A172 (cell line): ENCODE results near the gene ATP7B. TPM values are rescaled to one million over a fixed set of nuclear protein-coding genes. Genes with fewer than 3 reads are reported as not detected.
"Not testable (repeated sequence)": the region's sequence is repeated elsewhere in the genome, so short reads cannot be mapped to it uniquely, and the experiment has no call there.

Experiments used
- DNase-seq: peaks from one replicate; pipeline ENCODE4 v3.0.0-alpha.2; 2015; ENCODE audit warnings: low spot score
- total RNA-seq: library from RNA; depleted of rRNA; stranded (reverse); fragments of >200 nt; shearing (Covaris generic); gene quantifications from 2 replicates; pipeline ENCODE4 v1.2.3, GENCODE V29; 2014; rRNA removed

Gene ATP7B
- total RNA-seq: 2.0 and 2.3 TPM in 2 replicates

DNA sequence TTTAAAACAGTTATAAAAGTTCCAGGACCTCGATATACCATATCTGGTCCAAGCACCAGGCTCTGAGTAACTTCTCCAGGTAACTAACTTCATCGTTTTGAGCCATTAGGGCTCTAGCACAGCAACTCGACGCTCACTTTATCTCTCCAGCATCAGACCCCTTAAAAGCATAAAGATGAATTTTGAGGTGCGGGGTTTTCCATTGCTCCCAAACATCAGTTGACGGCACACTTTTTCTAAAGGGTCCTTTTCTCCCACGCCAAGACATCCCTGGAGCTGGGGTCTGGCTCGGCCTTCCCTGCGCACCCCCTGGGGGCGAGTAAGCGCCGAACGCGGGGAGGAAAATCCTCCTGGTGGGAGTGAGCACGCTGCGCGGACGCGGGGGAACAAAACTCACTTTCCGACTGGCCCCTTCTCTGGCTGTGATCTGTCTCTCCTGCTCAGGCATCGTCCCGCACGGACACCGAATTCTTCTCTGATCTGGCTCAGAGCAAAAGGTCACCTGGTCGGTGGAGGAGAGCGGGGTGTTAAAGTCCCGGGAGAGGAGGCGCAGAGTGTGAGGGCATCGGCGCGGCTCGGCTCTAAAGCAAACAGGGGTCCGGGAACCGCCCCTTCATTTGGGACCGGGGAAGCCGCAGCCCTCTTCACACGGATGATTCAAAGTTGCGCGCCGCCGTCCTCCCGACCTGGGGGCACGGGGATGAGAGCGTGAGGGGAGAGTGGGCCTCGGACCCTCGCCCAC is at the start of gene ATP7B:
Gene ATP7B, minus strand, starts transcription at position 561 of the 742 bp plus-strand sequence. Its CDS starts 113 bp downstream, at position 448.
- no peak for DNase-seq

GRCh38 chr13:52053460-52053859 is 42.2 kb upstream of the ATP7B start:
- no peak for DNase-seq

GRCh38 chr13:52051400-52051799 is 40.1 kb upstream of the ATP7B start:
- DNase-seq: no peak

DNA sequence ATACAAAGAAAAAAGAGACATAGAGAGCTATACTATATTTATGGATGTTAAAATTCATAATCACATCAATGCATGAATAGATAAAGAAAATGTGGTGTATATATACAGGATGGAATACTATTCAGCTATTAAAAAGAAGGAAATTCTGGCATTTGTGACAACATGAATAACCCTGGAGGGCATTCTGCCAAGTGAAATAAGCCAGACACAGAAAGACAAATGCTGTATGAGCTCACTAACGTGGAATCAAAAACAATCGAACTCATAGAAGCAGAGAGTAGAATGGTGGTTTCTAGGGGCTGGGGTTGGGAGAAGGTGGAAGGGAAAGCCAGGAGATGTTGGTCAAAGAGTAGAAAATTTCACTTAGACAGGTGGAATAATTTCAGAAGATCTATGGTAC is 37.3 kb upstream of the ATP7B start:
- no peak for DNase-seq

DNA sequence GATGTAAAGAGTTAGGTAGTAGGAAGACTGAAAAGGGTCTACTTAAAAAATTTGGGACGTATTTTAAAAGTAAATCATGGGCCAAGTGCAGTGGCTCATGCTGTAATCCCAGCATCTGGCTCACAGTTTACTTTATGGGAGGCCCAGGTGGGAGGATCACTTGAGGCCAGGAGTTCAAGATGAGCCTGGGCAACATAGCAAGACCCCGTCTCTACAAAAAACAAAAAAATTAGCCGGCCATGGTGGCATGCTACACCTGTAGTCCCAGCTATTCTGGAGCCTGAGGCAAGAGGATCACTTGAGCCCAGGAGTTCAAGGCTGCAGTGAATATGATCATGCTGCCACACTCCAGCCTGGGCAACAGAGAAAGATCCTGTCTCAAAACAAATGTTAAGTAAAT is 36.2 kb upstream of the ATP7B start:
- DNase-seq: no peak

GRCh38 chr13:52043675-52044074 is 32.4 kb upstream of the ATP7B start:
- no peak for DNase-seq

DNA sequence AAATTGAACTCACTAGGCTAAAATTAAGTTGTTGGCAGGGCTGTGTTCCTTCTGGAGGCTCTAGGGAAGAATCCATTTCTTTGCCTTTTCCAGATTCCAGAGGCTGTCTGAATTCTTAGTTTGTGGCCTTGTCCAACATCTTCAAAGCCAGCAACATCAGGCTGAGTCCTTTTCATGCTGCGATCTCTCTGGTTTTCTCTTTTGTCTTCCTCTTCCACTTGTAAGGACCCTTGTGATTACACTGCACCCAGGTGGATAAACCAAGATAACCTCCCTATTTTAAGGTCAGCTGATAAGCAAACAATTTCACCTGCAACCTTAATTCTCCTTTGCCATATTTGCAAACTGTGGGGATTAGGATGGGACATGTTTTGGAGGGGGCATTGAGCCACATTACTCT is 24.8 kb upstream of the ATP7B start:
- no peak for DNase-seq

- no peak for DNase-seq
Measured at GRCh38 chr13:52034616-52035226, 23.5 kb upstream of the ATP7B start.

DNA sequence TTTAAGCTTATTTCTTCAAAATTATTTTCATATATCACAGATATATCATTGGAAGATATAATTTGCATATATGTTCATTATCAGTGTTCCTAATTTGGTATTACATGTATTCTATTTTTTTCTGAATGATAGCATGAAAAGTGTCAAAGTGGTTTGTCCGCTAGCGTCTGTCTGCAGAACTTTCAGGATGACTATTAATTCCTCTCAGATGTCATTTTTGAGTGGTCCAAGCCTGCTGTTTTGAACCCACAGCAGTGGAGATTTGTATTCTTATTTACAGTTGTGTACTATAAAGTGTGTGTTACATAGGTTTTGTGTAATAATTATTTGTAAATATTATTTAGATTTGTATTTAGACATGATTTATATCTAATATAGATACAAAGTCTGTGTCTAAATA is 21.8 kb upstream of the ATP7B start:
- no peak for DNase-seq

DNA sequence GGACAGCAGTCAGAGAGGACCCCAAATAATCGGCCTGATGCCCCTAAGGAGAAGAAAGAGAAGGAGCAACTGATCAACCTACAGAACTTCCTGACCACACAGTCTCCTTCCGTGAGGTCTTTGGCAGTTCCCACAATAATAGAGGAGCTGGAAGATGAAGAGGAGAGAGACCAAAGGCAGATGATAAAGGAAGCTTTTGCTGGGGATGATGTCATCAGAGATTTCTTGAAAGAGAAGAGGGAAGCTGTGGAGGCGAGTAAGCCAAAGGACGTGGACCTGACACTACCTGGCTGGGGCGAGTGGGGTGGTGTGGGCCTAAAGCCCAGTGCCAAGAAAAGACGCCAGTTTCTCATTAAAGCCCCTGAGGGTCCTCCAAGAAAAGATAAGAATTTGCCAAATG is 19.2 kb upstream of the ATP7B start:
- DNase-seq: not testable (repeated sequence)

GRCh38 chr13:52029569-52029968 is 18.3 kb upstream of the ATP7B start:
- no peak for DNase-seq

DNA sequence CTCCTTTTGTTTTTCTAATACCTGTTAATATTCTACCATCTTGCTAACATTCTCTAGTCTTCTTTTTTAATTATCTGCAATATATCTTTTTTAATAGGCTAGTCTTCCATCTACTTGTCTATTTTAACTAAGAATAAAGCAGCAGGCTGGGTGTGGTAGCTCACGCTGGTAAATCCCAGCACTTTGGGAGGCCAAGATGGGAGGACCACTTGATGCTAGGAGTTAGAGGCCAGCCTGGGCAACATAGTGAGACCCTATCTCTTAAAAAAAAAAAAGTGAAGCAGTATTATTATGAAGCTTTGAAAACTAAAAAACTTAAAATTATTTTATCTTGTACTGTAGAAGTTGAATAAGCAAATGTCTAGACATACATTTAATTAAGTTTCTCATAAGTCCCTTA is 16.6 kb upstream of the ATP7B start:
- DNase-seq: no peak

DNA sequence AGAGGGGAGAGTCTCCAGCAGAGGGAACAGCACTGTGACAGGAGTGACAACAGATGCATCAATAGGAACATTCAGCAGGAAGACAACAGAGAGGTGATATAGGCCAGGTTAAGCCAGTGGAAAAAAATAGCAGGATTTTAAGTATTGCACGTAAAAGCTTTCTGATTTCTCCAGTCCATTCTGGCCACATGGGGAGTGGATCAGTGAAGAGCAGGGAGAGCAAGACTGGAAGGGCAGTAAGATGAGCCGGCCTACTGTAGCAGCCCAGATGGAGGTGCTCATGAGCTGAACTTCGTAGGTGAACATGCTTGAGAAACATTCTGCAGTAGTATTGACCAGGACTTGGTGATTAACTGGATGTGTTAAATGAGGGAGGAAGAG is 15.0 kb upstream of the ATP7B start:
- DNase-seq: no peak

GRCh38 chr13:52025475-52026245 is 14.4 kb upstream of the ATP7B start:
- DNase-seq: no peak

DNA sequence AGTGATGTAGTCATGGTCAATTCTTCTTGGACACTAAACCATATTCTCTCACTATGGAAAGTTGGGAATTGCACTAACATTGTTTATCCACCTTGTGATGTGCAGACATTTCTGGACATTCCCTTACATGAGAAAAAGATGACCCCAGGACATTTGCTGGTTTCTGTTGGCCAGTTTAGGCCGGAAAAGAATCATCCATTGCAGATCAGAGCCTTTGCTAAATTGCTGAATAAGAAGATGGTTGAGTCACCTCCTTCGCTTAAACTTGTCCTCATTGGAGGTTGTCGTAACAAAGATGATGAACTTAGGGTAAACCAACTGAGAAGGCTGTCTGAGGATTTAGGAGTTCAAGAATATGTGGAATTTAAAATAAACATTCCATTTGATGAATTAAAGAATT is 13.2 kb upstream of the ATP7B start, which contains the start of gene UTP14C:
Gene UTP14C, plus strand, starts transcription at position 211 of the 400 bp plus-strand sequence. CDS start 4,114 bp downstream, outside the sequence.
- DNase-seq: no peak

GRCh38 chr13:52022356-52022755 is 11.1 kb upstream of the ATP7B start:
- DNase-seq: no peak

DNA sequence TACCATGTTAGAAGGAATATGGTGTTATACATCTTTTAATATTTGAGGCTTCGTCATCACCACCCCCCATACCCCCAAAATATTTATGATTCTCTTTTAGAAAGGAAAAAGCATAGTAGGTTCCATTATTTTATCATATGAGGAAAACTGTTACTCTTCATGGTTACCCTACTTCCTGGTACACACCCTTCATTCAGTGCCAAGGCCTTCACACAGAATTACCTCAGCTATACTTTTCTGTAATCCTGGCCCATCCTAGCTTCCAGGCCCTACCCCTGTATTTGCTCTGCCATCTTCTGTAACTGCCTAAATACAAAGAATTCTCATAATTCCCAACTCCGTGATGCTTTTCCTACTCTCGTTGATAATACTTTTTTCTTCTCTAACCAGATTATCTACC is 8.9 kb upstream of the ATP7B start:
- no peak for DNase-seq

GRCh38 chr13:52016296-52016695 is 5.0 kb upstream of the ATP7B start:
- DNase-seq: no peak

GRCh38 chr13:52012512-52012836 is 1.2 kb upstream of the ATP7B start:
- DNase-seq: no peak

DNA sequence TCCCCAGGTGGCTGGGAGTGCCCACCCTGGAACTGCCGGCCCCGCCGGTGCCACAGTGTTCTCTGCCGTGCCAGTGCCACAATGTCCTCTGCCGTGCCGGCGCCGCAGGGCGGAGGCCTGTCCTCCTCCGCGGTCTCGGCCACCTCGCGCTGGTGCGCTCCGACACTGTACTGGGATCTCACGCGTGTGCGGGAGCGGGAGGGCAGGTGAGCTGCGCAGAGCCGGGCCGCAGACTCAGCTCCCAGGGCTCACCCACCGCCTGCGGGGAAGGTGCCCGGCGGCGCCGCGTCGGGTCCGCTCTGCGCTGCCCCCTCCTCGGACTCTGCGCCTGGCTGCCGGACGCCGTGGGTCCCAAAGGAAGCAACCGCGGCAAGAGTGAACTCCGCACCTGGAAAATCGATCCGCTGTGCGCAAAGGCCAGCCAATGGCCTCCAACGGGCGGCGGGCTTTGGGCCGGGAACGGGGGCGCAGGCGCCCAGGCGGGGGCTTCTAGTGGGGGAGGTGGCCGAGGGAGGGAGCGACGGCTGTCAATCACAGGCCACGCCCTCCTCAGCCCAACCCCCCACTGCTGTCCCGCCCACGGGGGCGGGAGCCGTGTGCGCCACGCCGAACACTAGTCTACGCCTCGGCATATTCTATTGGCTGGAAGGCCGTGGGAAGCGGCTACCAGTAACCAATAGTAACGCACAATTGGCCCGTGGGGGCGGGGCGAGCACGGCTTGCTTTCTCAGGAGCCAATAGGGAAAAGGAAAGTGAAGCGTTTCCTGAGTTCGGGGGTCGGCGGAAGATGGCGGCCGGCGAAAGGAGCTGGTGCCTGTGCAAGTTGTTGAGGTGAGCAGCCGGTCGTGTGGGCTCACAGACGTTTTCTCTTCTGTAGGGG is 622 bp upstream of the ATP7B start, which contains the start of gene ALG11:
Gene ALG11, plus strand, starts transcription at position 767 of the 880 bp plus-strand sequence. Its CDS starts 21 bp downstream, at position 788.
- peak; percentile 96 for DNase-seq

- no peak for DNase-seq
Measured at GRCh38 chr13:52009946-52010345, 1.3 kb downstream of the ATP7B start.
